HCT116 (cell line): ENCODE measurements around the gene TAF15.

ENCODE experiments used
- CTCF ChIP-seq, 3 experiments: fragments of 200-600 bp in 1 of 3; sonication (generic) in 1 of 3; IDR thresholded peaks in 2 of 3; conservative IDR thresholded peaks in 1 of 3; 2 replicates each; pipeline ENCODE4 v1.5.1; 2012 to 2017; ENCODE audit warnings: low read depth in 2 of 3, low read length in 2 of 3, antibody characterized with exemption in 1 of 3, borderline replicate concordance in 1 of 3, control low read depth in 1 of 3, mild to moderate bottlenecking in 1 of 3, mixed read lengths in 1 of 3, mixed run types in 1 of 3, moderate library complexity in 1 of 3; ENCODE audit not compliant: insufficient read depth in 1 of 3
- ELF1 ChIP-seq: IDR thresholded peaks from 2 replicates; pipeline ENCODE4 v1.6.1; 2012; ENCODE audit warnings: low read depth, borderline replicate concordance
- EZH2 ChIP-seq: fragments of 200-600 bp; sonication (generic); IDR thresholded peaks from 2 replicates; pipeline ENCODE4 v1.6.1; 2017; ENCODE audit warnings: antibody characterized with exemption, mixed run types
- JUND ChIP-seq: IDR thresholded peaks from 2 replicates; pipeline ENCODE4 v1.6.1; 2012
- POLR2A ChIP-seq: IDR thresholded peaks from 2 replicates; pipeline ENCODE4 v1.7.0; 2011; ENCODE audit warnings: borderline replicate concordance; ENCODE audit not compliant: insufficient read depth, insufficient read length; ENCODE audit errors: extremely low read depth
- SP1 ChIP-seq: IDR thresholded peaks from 2 replicates; pipeline ENCODE4 v1.6.1; 2012; ENCODE audit warnings: low read depth
- ZNF274 ChIP-seq: fragments of 200-500 bp; sonication (Bioruptor generic); IDR thresholded peaks from 2 replicates; pipeline ENCODE4 v1.6.1; 2014; ENCODE audit warnings: mild to moderate bottlenecking, low read depth, low read length, inconsistent platforms

- no peak for TF ChIP-seq JUND
- TF ChIP-seq CTCF (IDR thresholded peaks at IDR 0.05 in 2 of 3, conservative IDR thresholded peaks at IDR 0.05 in 1 of 3; ENCODE audit: borderline replicate concordance in 1 of 3, insufficient read depth in 1 of 3, low read depth in 2 of 3, low read length in 2 of 3), result no peak
- no peak for TF ChIP-seq ELF1
- no peak for TF ChIP-seq POLR2A
- no peak for TF ChIP-seq EZH2
- no peak for TF ChIP-seq SP1
- no peak for TF ChIP-seq ZNF274
Measured at GRCh38 chr17:35766489-35766877, 42.8 kb upstream of the TAF15 start.
